Esophagus squamous epithelium (tissue), 5 donors: ENCODE results near the gene PRKAG1. TPM values are rescaled to one million over a fixed set of nuclear protein-coding genes. Genes with fewer than 3 reads are reported as not detected.

ENCODE experiments used
- DNase-seq: peaks from one replicate; lab custom pipeline; 2025; lab: John Stamatoyannopoulos, UW
- H3K27ac ChIP-seq, 4 donors: fragments of 200-600 bp; sonication (generic); one replicate each; pipeline ENCODE4 v1.5.1; 2016 to 2019; ENCODE audit warnings: mild to moderate bottlenecking in 1 of 4
- H3K27me3 ChIP-seq, 4 donors: fragments of 200-600 bp; sonication (generic); 1 replicate in 3 of 4; 2 replicates in 1 of 4; pipeline versions ENCODE4 v1.5.1 to v1.6.0; 2017 to 2021; ENCODE audit warnings: antibody characterized with exemption in 1 of 4
- H3K36me3 ChIP-seq, 3 donors: fragments of 200-600 bp; sonication (generic); one replicate each; pipeline ENCODE4 v1.5.1; 2016 to 2019
- H3K4me1 ChIP-seq, 3 donors: fragments of 200-600 bp; sonication (generic); one replicate each; pipeline ENCODE4 v1.5.1; 2017 to 2019
- H3K4me3 ChIP-seq, 4 donors: fragments of 200-600 bp; sonication (generic); 1 replicate in 3 of 4; 2 replicates in 1 of 4; pipeline ENCODE4 v1.5.1; 2016 to 2019; ENCODE audit warnings: mild to moderate bottlenecking in 2 of 4, moderate library complexity in 1 of 4
- H3K9me3 ChIP-seq, 3 donors: fragments of 200-600 bp; sonication (generic); one replicate each; pipeline ENCODE4 v1.5.1; 2016 to 2019
- POLR2A ChIP-seq, 4 donors: fragments of 450-650 bp; IDR thresholded peaks; one replicate each; pipeline ENCODE4 v1.6.1; 2017; ENCODE audit warnings: antibody characterized with exemption in 4 of 4, mild to moderate bottlenecking in 4 of 4, moderate library complexity in 3 of 4
- WGBS, 2 donors: methylation state at CpG; one replicate each; pipeline ENCODE4 v1.1.5; 2018; 5-methylcytosine and 5-hydroxymethylcytosine counted together
- intact Hi-C: fragments of 100-400 bp; cut with DNase I; formaldehyde crosslinking; loops from one replicate; pipeline ENCODE4 v1.15.0; 2022
- total RNA-seq, 4 donors: library from RNA; depleted of rRNA; stranded (reverse); fragments of >200 nt; gene quantifications; one replicate each; pipeline ENCODE4 v1.1.0, GENCODE V29; 2016
- TF ChIP-seq, protein P1 (sequence below), 6 experiments: fragments of 450-650 bp in 4 of 6; fragments of 200-600 bp in 2 of 6; sonication (generic) in 2 of 6; IDR thresholded peaks; one replicate each; pipeline ENCODE4 v1.5.1; 2016 to 2019; ENCODE audit warnings: antibody characterized with exemption in 6 of 6, mild to moderate bottlenecking in 4 of 6, moderate library complexity in 4 of 6
- donor health status: DM: yes; HTN: yes; CAD: no.

The PRKAG1 gene
- total RNA-seq, 4 donors from 2014 or later = 31.9 to 58.6 (median 47.8) TPM

DNA sequence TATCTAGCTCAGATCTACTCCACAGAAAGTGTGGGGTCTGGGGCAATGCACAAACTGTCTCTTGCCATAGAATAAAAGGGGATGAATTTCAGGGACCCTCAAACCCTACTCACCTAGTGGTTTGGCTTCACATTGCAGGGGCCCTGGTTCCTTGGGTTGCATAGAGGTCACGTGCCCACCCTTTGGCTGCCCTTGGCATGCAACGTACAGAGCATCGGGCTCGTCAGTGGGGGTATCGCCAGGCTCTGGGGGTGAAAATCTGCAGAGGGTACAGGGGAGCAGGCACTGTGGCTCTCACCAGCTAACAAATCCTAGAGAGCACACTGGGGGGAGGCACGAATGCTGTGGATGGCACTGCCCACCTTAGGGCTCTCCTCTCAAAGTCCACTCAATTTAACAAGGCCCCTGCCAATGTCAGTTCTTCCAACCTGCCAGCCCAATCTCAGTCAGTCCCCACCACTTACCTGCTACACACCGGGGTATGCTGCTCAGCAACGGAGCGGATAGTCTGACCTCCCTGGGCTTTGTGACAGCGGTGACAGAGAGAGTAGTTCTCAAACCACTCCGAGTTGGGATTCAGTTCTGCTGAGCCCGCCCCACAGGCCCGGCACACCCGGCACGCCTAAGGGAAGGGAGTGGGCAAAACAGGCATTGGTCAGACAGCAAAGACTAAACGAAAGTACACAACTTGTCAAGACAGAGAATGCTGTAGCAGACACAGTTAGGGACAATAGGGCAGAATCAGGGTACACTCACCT is 34.1 kb upstream of the PRKAG1 start:
- H3K27ac ChIP-seq = no peak overlapping the region
- TF ChIP-seq, protein P1, sequence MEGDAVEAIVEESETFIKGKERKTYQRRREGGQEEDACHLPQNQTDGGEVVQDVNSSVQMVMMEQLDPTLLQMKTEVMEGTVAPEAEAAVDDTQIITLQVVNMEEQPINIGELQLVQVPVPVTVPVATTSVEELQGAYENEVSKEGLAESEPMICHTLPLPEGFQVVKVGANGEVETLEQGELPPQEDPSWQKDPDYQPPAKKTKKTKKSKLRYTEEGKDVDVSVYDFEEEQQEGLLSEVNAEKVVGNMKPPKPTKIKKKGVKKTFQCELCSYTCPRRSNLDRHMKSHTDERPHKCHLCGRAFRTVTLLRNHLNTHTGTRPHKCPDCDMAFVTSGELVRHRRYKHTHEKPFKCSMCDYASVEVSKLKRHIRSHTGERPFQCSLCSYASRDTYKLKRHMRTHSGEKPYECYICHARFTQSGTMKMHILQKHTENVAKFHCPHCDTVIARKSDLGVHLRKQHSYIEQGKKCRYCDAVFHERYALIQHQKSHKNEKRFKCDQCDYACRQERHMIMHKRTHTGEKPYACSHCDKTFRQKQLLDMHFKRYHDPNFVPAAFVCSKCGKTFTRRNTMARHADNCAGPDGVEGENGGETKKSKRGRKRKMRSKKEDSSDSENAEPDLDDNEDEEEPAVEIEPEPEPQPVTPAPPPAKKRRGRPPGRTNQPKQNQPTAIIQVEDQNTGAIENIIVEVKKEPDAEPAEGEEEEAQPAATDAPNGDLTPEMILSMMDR (IDR thresholded peaks at IDR 0.05) = no peak
- TF ChIP-seq POLR2A (IDR thresholded peaks at IDR 0.05) = no peak
- whole genome bisulfite sequencing, 2 donors = 58 to 82% methylated on average over 7 to 13 of the region's 16 CpGs
- no peaks in the 10 kb centered on the region for H3K27me3 ChIP-seq
- no peak for DNase-seq
- no peak overlapping the region for H3K4me3 ChIP-seq
- H3K36me3 ChIP-seq = peaks cover 55 to 77% (median 68%) of the 10 kb centered on the region in 3 donors
- peaks cover 24 to 51% (median 27%) of the 10 kb centered on the region in 3 donors for H3K4me1 ChIP-seq
- intact Hi-C loops = no loop called here
- H3K9me3 ChIP-seq = no peaks in the 10 kb centered on the region

DNA sequence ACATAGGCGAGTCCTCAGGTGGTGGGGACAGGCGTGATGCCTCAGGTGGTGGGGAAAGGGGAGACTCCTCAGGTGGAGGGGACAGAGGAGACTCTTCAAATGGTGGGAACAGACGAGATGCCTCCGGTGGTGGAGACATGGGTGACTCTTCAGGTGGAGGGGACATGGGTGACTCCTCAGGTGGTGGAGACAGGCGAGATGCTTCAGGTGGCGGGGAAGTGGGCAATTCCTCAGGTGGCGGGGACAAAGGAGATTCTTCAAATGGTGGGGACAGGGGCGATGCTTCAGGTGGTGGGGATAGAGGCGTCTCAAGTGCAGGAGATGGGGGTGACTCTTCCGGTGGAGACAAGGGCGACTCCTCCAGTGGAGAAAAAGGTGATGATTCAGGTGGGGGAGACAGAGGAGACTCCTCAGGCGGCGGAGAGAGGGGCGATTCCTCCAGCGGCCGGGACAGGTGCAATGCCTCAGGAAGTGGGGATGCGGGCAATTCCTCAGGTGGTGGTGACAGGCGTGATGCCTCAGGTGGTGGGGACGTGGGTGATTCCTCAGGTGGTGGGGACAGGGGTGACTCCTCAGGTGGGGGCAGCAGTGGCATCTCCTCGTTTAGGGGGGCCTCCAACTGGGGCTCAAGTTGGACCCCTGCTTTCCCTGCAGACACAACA is 33.3 kb upstream of the PRKAG1 start:
- Histone ChIP-seq H3K9me3 (no peaks in the 10 kb centered on the region), H3K27me3 (no peaks in the 10 kb centered on the region), H3K36me3 (peaks cover 55 to 85% (median 75%) of the 10 kb centered on the region in 3 donors), H3K4me3 (no peak overlapping the region), H3K27ac (no peak overlapping the region), H3K4me1 (peaks cover 17 to 44% (median 20%) of the 10 kb centered on the region in 3 donors)
- 84 to 87% methylated on average over 19 to 20 of the region's 20 CpGs for WGBS, 2 donors
- TF ChIP-seq, protein P1 (IDR thresholded peaks at IDR 0.05) = no peak
- no peak for TF ChIP-seq POLR2A (IDR thresholded peaks at IDR 0.05)
- intact Hi-C loops = no loop called here
- DNase-seq = no peak

DNA sequence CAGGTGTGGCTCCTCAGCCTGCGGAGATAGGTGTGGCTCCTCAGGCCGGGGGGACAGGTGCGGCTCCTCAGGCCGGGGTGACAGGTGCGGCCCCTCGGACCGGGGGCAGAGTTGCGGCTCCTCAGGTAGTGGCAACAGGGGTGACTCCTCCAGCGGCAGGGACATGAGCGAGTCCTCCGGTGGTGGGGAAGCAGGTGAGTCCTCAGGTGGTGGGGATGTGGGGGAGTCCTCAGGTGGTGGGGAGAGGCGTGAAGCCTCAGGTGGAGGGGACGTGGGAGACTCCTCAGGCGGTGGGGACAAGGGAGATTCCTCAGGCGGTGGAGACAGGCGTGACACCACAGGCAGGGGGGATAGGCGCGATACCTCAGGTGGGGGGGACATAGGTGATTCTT is 32.8 kb upstream of the PRKAG1 start:
- TF ChIP-seq, protein P1 (IDR thresholded peaks at IDR 0.05) = no peak
- TF ChIP-seq POLR2A (IDR thresholded peaks at IDR 0.05) = no peak
- Histone ChIP-seq H3K4me3 (no peak overlapping the region), H3K27me3 (no peaks in the 10 kb centered on the region), H3K4me1 (peaks cover 12 to 38% (median 14%) of the 10 kb centered on the region in 3 donors), H3K27ac (no peak overlapping the region), H3K36me3 (peaks cover 57 to 90% (median 80%) of the 10 kb centered on the region in 3 donors), H3K9me3 (no peaks in the 10 kb centered on the region)
- DNase-seq = no peak
- intact Hi-C loops = no loop called here
- 90 to 92% methylated on average over 9 to 15 of the region's 18 CpGs for WGBS, 2 donors

DNA sequence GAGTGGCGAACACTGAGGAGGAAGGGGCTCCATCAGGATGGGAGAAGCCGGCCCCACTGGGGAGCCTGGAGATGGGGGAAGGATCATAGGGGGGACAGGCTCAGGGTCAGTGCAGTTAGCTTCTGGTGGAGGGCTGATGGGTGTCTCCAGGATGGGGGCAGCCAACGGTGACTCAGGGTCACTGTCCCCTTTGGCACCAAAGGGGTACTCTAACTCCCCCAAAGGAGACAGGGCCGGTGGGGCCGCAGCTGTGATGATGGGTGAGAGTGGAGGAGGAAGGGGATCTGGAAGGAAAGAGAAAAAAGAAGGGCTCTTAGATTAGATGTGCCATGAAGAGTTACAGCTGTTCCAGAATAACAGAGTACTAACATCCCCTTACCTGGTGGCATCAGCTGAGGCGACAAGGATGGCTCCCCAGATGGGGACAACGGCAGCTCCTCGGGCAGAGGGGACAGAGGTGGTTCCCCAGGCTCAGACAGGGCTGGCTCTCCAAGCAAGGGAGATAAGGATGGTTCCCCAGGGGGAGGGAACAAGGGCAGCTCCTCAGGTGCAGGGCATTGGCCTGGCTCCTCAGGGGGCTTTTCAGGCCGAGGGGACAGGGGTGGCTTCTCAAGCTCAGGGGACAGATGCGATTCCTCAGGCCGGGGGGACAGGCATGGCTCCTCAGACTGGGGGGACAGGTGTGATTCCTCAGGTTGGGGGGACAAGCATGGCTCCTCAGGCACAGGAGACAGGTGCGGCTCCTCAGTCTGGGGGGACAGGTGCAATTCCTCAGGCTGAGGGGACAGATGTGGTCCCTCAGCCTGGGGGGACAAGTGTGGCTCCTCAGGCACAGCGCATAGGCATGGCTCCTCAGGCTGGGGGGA is 32.2 kb upstream of the PRKAG1 start:
- Histone ChIP-seq H3K27me3 (no peaks in the 10 kb centered on the region), H3K27ac (no peak overlapping the region), H3K9me3 (no peaks in the 10 kb centered on the region), H3K4me3 (no peak overlapping the region), H3K36me3 (peaks cover 64 to 96% (median 86%) of the 10 kb centered on the region in 3 donors), H3K4me1 (peaks cover 7 to 32% (median 8%) of the 10 kb centered on the region in 3 donors)
- intact Hi-C loops = no loop called here
- 84 to 97% methylated on average over 8 to 10 of the region's 13 CpGs for WGBS, 2 donors
- TF ChIP-seq POLR2A (IDR thresholded peaks at IDR 0.05) = no peak
- TF ChIP-seq, protein P1 (IDR thresholded peaks at IDR 0.05) = no peak
- DNase-seq = no peak
